Embryonic facial prominence (tissue), 1 donor: ENCODE results near the gene SLC6A11.
A peak's percentile ranks its signal among the peaks of the same experiment; 100 is the strongest.

Experiments
- DNase-seq: peaks from one replicate; pipeline ENCODE4 v3.0.0-alpha.2; 2016; ENCODE audit errors: extremely low spot score

SLC6A11 gene

GRCh38 chr3:10930666-10931040, 114.6 kb downstream of the SLC6A11 start:
- no peak for DNase-seq

- DNase-seq: no peak
Observed at GRCh38 chr3:10932596-10932995, 116.6 kb downstream of the SLC6A11 start.

- DNase-seq: no peak
Observed at GRCh38 chr3:10933021-10933420, 117.0 kb downstream of the SLC6A11 start.

GRCh38 chr3:10933470-10933804, 117.4 kb downstream of the SLC6A11 start:
- DNase-seq: no peak

GRCh38 chr3:10933805-10934481, 117.9 kb downstream of the SLC6A11 start:
- no peak for DNase-seq

- no peak for DNase-seq
Observed at GRCh38 chr3:10935028-10935427, 119.0 kb downstream of the SLC6A11 start.

- DNase-seq: no peak
Observed at GRCh38 chr3:10935846-10936631, 120.0 kb downstream of the SLC6A11 start.

GRCh38 chr3:10936686-10937085, 120.7 kb downstream of the SLC6A11 start:
- DNase-seq: no peak

GRCh38 chr3:10937141-10937825, 121.3 kb downstream of the SLC6A11 start:
- DNase-seq: no peak

- no peak for DNase-seq
Observed at GRCh38 chr3:10939556-10939955, 123.5 kb downstream of the SLC6A11 start.

- no peak for DNase-seq
Observed at GRCh38 chr3:10940106-10940505, 124.1 kb downstream of the SLC6A11 start.

GRCh38 chr3:10941972-10942371, 125.9 kb downstream of the SLC6A11 start:
- no peak for DNase-seq

GRCh38 chr3:10942690-10943205, 126.7 kb downstream of the SLC6A11 start:
- no peak for DNase-seq

- DNase-seq: no peak
Observed at GRCh38 chr3:10944866-10945265, 128.8 kb downstream of the SLC6A11 start.

- DNase-seq: no peak
Observed at GRCh38 chr3:10945683-10946287, 129.8 kb downstream of the SLC6A11 start.

- no peak for DNase-seq
Observed at GRCh38 chr3:10946526-10946925, 130.5 kb downstream of the SLC6A11 start.

- DNase-seq: no peak
Observed at GRCh38 chr3:10948326-10948725, 132.3 kb downstream of the SLC6A11 start.

- no peak for DNase-seq
Observed at GRCh38 chr3:10949197-10949596, 133.2 kb downstream of the SLC6A11 start.

GRCh38 chr3:10950476-10951294, 134.7 kb downstream of the SLC6A11 start:
- DNase-seq: peak; percentile 40

- no peak for DNase-seq
Observed at GRCh38 chr3:10951295-10951926, 135.4 kb downstream of the SLC6A11 start.

GRCh38 chr3:10952525-10952924, 136.5 kb downstream of the SLC6A11 start:
- DNase-seq: no peak
